Panc1 (cell line): ENCODE results near the gene PDE11A. TPM values are rescaled to one million over a fixed set of nuclear protein-coding genes. Genes with fewer than 3 reads are reported as not detected.
"Not testable (repeated sequence)": the region's sequence is repeated elsewhere in the genome, so short reads cannot be mapped to it uniquely, and the experiment has no call there.

ENCODE experiments used
- ATAC-seq: fragments of 200-7000 bp; cut with Tn5 transposase; 2 replicates; pipeline ENCODE4 v1.9.1; 2020; ENCODE audit warnings: mild to moderate bottlenecking, moderate library complexity
- BruUV-seq: library from RNA; stranded (reverse); fragments of 400-500 nt; replicated peaks from 2 replicates; lab custom pipeline; 2021; lab: Mats Ljungman, UMichigan
- CTCF ChIA-PET: fragments of 300-600 bp; sonication (Branson Sonifier 250); formaldehyde crosslinking; loops from one replicate; lab custom pipeline; 2022; ENCODE audit warnings: antibody characterized with exemption; lab: Charles Lee
- POLR2A ChIA-PET: fragments of 300-600 bp; sonication (Branson Sonifier 250); formaldehyde crosslinking; loops from one replicate; lab custom pipeline; 2022; ENCODE audit warnings: antibody characterized with exemption; lab: Charles Lee
- DNase-seq: peaks from one replicate; pipeline ENCODE4 v3.0.0-alpha.2; 2010; ENCODE audit warnings: low read depth, low spot score
- H3K27ac ChIP-seq: 2 replicates; pipeline ENCODE4 v1.5.1; 2011; ENCODE audit warnings: mild to moderate bottlenecking, low read length, inconsistent platforms
- H3K27me3 ChIP-seq: fragments of 200-500 bp; sonication (Bioruptor generic); 2 replicates; pipeline ENCODE4 v1.6.0; 2014; ENCODE audit warnings: low read length, inconsistent platforms; ENCODE audit not compliant: control insufficient read depth, insufficient read depth
- H3K36me3 ChIP-seq: fragments of 200-500 bp; sonication (Bioruptor generic); 2 replicates; pipeline ENCODE4 v1.5.1; 2014; ENCODE audit warnings: inconsistent platforms, mild to moderate bottlenecking, low read length, moderate library complexity; ENCODE audit not compliant: control insufficient read depth, insufficient read depth
- H3K4me1 ChIP-seq: 2 replicates; pipeline ENCODE4 v1.5.1; 2011; ENCODE audit warnings: inconsistent platforms, mild to moderate bottlenecking, low read length, moderate library complexity; ENCODE audit not compliant: control insufficient read depth, insufficient read depth
- H3K4me3 ChIP-seq, 2 experiments: 2 replicates each; pipeline ENCODE4 v1.5.1; 2011 to 2012; ENCODE audit warnings: low read depth in 2 of 2, low read length in 2 of 2, mild to moderate bottlenecking in 2 of 2, inconsistent platforms in 1 of 2, moderate library complexity in 1 of 2
- H3K9me3 ChIP-seq: fragments of 200-500 bp; sonication (Bioruptor generic); 2 replicates; pipeline ENCODE4 v1.5.1; 2014; ENCODE audit warnings: low read depth, mild to moderate bottlenecking, inconsistent platforms, low read length, moderate library complexity; ENCODE audit not compliant: control insufficient read depth, insufficient read depth
- POLR2AphosphoS5 ChIP-seq: IDR thresholded peaks from 2 replicates; pipeline ENCODE4 v1.6.1; 2012; ENCODE audit warnings: mild to moderate bottlenecking, low read depth, low read length, moderate library complexity
- SIN3A ChIP-seq: IDR thresholded peaks from 2 replicates; pipeline ENCODE4 v1.6.1; 2012; ENCODE audit warnings: low read depth, mild to moderate bottlenecking, low read length, moderate library complexity, borderline replicate concordance; ENCODE audit not compliant: insufficient read depth
- TCF7L2 ChIP-seq: IDR thresholded peaks from 2 replicates; pipeline ENCODE4 v1.6.1; 2011; ENCODE audit warnings: mild to moderate bottlenecking, low read depth, low read length, inconsistent platforms
- in situ Hi-C: cut with HindIII; loops from 2 replicates; pipeline ENCODE4 v1.10.0; 2016; ENCODE audit warnings: low sequenced_read_pairs, low pct_unique_long_range_greater_than_20kb
- intact Hi-C: fragments of 100-400 bp; cut with micrococcal nuclease; formaldehyde crosslinking; loops from one replicate; pipeline ENCODE4 v1.10.0; 2022; ENCODE audit not compliant: unreplicated experiment
- total RNA-seq: library from RNA; stranded (reverse); gene quantifications from one replicate; pipeline ENCODE4 v1.2.1, GENCODE V29; 2021; ENCODE audit not compliant: unreplicated experiment
- TF ChIP-seq, protein P1 (sequence below): fragments of 450-650 bp; IDR thresholded peaks from 2 replicates; pipeline ENCODE4 v1.5.1; 2017; ENCODE audit warnings: mild to moderate bottlenecking
- TF ChIP-seq, protein P2 (sequence below), 2 experiments: IDR thresholded peaks; 2 replicates each; pipeline ENCODE4 v1.6.1; 2011 to 2012; ENCODE audit warnings: low read depth in 2 of 2, control low read depth in 1 of 2, low read length in 1 of 2, mild to moderate bottlenecking in 1 of 2, moderate library complexity in 1 of 2; ENCODE audit not compliant: insufficient read depth in 1 of 2

Gene PDE11A
- total RNA-seq, 1 experiment from 2014 or later: not detected

DNA sequence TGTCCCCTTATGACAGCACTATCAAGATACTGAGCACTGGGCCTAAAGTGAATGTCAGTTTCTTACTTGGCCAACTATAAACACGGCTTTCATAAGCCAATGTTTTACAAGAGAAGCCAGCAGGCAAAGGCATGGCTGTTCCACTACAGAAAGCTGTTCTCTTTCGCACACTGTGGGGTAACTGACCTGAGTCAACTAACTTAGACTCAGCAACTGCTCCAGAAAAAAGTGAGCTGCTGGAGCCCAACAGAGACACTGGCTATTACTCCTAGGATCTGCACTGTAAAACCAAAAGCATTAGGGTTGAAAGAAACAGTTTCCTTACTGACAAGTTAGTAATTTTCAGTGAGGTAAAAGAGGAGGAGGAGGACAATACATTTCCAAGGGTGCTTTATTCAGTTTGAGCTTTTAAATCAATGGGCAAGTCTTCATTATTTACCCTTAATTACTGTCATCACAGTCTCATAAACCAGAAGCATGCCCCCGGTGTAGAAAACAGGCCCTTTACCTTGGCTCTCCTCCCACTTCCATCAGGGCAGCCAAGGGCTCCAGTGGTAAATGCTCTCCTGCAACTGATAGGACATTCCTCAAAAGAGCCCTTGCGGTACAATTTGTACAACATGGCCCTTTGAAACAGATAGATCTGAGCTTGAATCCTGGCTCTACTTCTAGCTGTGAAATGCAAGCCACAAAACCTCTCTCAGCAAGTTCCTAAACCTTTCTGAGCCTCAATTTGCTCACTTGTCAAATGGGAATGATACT lies 275.7 kb downstream of the PDE11A start:
- ATAC-seq: no peak
- Histone ChIP-seq H3K36me3 (no peaks in the 10 kb centered on the region), H3K4me1 (no peaks in the 10 kb centered on the region), H3K4me3 (no peak overlapping the region), H3K27ac (no peak overlapping the region), H3K9me3 (no peaks in the 10 kb centered on the region), H3K27me3 (peaks cover 3% of the 10 kb centered on the region; the same call in 1 of the 2 replicates)
- DNase-seq: no peak
- intact Hi-C loops (no loop called here), in situ Hi-C loops (no loop called here)
- ChIA-PET CTCF (no interaction called here), POLR2A (no interaction called here)
- TF ChIP-seq POLR2AphosphoS5 (no peak), TCF7L2 (no peak), SIN3A (no peak)
- TF ChIP-seq, protein P1, sequence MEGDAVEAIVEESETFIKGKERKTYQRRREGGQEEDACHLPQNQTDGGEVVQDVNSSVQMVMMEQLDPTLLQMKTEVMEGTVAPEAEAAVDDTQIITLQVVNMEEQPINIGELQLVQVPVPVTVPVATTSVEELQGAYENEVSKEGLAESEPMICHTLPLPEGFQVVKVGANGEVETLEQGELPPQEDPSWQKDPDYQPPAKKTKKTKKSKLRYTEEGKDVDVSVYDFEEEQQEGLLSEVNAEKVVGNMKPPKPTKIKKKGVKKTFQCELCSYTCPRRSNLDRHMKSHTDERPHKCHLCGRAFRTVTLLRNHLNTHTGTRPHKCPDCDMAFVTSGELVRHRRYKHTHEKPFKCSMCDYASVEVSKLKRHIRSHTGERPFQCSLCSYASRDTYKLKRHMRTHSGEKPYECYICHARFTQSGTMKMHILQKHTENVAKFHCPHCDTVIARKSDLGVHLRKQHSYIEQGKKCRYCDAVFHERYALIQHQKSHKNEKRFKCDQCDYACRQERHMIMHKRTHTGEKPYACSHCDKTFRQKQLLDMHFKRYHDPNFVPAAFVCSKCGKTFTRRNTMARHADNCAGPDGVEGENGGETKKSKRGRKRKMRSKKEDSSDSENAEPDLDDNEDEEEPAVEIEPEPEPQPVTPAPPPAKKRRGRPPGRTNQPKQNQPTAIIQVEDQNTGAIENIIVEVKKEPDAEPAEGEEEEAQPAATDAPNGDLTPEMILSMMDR: no peak
- TF ChIP-seq, protein P2, sequence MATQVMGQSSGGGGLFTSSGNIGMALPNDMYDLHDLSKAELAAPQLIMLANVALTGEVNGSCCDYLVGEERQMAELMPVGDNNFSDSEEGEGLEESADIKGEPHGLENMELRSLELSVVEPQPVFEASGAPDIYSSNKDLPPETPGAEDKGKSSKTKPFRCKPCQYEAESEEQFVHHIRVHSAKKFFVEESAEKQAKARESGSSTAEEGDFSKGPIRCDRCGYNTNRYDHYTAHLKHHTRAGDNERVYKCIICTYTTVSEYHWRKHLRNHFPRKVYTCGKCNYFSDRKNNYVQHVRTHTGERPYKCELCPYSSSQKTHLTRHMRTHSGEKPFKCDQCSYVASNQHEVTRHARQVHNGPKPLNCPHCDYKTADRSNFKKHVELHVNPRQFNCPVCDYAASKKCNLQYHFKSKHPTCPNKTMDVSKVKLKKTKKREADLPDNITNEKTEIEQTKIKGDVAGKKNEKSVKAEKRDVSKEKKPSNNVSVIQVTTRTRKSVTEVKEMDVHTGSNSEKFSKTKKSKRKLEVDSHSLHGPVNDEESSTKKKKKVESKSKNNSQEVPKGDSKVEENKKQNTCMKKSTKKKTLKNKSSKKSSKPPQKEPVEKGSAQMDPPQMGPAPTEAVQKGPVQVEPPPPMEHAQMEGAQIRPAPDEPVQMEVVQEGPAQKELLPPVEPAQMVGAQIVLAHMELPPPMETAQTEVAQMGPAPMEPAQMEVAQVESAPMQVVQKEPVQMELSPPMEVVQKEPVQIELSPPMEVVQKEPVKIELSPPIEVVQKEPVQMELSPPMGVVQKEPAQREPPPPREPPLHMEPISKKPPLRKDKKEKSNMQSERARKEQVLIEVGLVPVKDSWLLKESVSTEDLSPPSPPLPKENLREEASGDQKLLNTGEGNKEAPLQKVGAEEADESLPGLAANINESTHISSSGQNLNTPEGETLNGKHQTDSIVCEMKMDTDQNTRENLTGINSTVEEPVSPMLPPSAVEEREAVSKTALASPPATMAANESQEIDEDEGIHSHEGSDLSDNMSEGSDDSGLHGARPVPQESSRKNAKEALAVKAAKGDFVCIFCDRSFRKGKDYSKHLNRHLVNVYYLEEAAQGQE (IDR thresholded peaks at IDR 0.05; ENCODE audit: insufficient read depth in 1 of 2, low read depth in 2 of 2, low read length in 1 of 2): no peak
- BruUV-seq: no TSS peak

DNA sequence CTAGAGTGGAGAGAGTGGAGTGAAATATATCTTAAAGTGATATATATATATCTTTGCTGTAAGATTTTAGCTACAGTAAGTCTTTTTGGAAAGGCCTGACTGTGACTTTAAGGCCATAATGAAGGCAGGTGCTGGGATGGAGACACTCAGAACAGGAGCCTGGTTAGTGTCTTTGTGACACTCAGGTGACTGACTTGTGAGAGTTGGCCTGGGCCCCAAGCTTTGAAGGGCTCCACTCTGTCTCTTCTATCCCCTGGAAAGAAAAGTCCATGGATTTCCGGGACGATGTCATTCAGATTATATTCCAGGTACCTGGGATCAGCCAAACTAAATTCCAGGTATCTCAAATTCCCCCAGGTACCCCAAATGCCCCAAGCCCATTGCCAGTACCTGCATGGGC lies 276.6 kb downstream of the PDE11A start:
- Histone ChIP-seq H3K4me3 (no peak overlapping the region), H3K36me3 (no peaks in the 10 kb centered on the region), H3K27ac (no peak overlapping the region), H3K27me3 (peaks cover 3% of the 10 kb centered on the region; the same call in 1 of the 2 replicates), H3K9me3 (no peaks in the 10 kb centered on the region), H3K4me1 (no peaks in the 10 kb centered on the region)
- intact Hi-C loops (no loop called here), in situ Hi-C loops (no loop called here)
- POLR2A ChIA-PET: no interaction called here
- BruUV-seq: no TSS peak
- no peak for TF ChIP-seq SIN3A
- TF ChIP-seq, protein P1: no peak
- DNase-seq (no peak), ATAC-seq (no peak)
- CTCF ChIA-PET: no interaction called here

DNA sequence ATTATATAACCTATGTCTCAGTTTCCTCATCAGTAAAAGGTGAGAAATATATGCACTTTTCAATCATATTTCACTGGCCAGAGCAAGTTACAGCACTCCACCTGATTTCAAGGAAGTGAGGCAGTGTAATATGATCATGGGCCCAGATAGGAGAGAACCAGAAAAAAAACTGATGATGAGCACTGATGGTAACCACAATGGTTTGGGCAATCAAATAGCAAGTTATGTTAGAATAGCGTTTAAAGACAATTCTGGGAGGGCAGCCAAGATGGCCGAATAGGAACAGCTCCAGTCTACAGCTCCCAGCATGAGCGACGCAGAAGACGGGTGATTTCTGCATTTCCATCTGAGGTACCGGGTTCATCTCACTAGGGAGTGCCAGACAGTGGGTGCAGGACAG lies 287.4 kb downstream of the PDE11A start:
- BruUV-seq, H3K36me3 ChIP-seq, in situ Hi-C loops, H3K27me3 ChIP-seq, POLR2A ChIA-PET, DNase-seq, ATAC-seq, CTCF ChIA-PET, H3K4me1 ChIP-seq, H3K9me3 ChIP-seq, H3K27ac ChIP-seq, H3K4me3 ChIP-seq, intact Hi-C loops: not testable (repeated sequence)
